ENCODE data around the gene WDR75. TPM values are rescaled to one million over a fixed set of nuclear protein-coding genes. Genes with fewer than 3 reads are reported as not detected.
"Not testable (repeated sequence)": the region's sequence is repeated elsewhere in the genome, so short reads cannot be mapped to it uniquely, and the experiment has no call there.

WDR75 gene
- total RNA-seq, 2 experiments from 2014 or later, result 82.1 to 82.3 TPM

GRCh38 chr2:189412330-189412953, 28.8 kb upstream of the WDR75 start:
- intact Hi-C loops (cut with DNase I, micrococcal nuclease), result loop anchor here (1.0 to 10.0 kb wide), 7 partner anchors 122 to 1918 kb away; no protein-coding TSS in a partner anchor
- no peaks in the 10 kb centered on the region for H3K36me3 Mint-ChIP-seq (ENCODE audit: low read depth)
- ChIA-PET CTCF (interaction anchor here (0.6 to 3.7 kb wide), 25 partner anchors 9 to 887 kb away, joined by 3 to 51 read pairs (median 4); no protein-coding TSS in a partner anchor), POLR2A (no interaction called here)
- no peak overlapping the region for H3K4me3 Mint-ChIP-seq
- peaks cover 14% of the 10 kb centered on the region for H3K4me1 Mint-ChIP-seq
- no peaks in the 10 kb centered on the region for H3K9me3 Mint-ChIP-seq (ENCODE audit: low read depth)
- ATAC-seq (no peak), DNase-seq (peak; percentile 63)
- no peak overlapping the region for H3K27ac Mint-ChIP-seq
- no peaks in the 10 kb centered on the region for H3K27me3 Mint-ChIP-seq

GRCh38 chr2:189413249-189413648, 28.0 kb upstream of the WDR75 start:
- Mint-ChIP-seq H3K27ac (no peak overlapping the region), H3K27me3 (no peaks in the 10 kb centered on the region), H3K4me3 (no peak overlapping the region), H3K9me3 (ENCODE audit: low read depth) (no peaks in the 10 kb centered on the region), H3K36me3 (ENCODE audit: low read depth) (no peaks in the 10 kb centered on the region), H3K4me1 (peaks cover 6% of the 10 kb centered on the region)
- intact Hi-C loops (cut with DNase I, micrococcal nuclease), result loop anchor here (2.0 to 10.0 kb wide), 4 partner anchors 122 to 1918 kb away; no protein-coding TSS in a partner anchor
- DNase-seq, result no peak
- no peak for ATAC-seq
- ChIA-PET POLR2A (no interaction called here), CTCF (interaction anchor here (0.6 to 3.7 kb wide), 9 partner anchors 10 to 337 kb away, joined by 3 to 51 read pairs (median 4); no protein-coding TSS in a partner anchor)

GRCh38 chr2:189421644-189422043, 19.6 kb upstream of the WDR75 start:
- Mint-ChIP-seq H3K27me3 (peaks cover 2% of the 10 kb centered on the region), H3K27ac (no peak overlapping the region), H3K9me3 (ENCODE audit: low read depth) (no peaks in the 10 kb centered on the region), H3K36me3 (ENCODE audit: low read depth) (no peaks in the 10 kb centered on the region), H3K4me3 (no peak overlapping the region), H3K4me1 (no peaks in the 10 kb centered on the region)
- ChIA-PET POLR2A (no interaction called here), CTCF (interaction anchor here (1.2 kb wide), 1 partner anchor 9 kb away, joined by 4 read pairs; no protein-coding TSS in a partner anchor)
- ATAC-seq (no peak), DNase-seq (no peak)
- intact Hi-C loops (cut with DNase I, micrococcal nuclease), result no loop called here

GRCh38 chr2:189424961-189425360, 16.3 kb upstream of the WDR75 start:
- CTCF ChIA-PET, result no interaction called here
- no peak overlapping the region for H3K27ac Mint-ChIP-seq
- H3K27me3 Mint-ChIP-seq, result peaks cover 2% of the 10 kb centered on the region
- no peaks in the 10 kb centered on the region for H3K9me3 Mint-ChIP-seq (ENCODE audit: low read depth)
- no peak for DNase-seq
- no peaks in the 10 kb centered on the region for H3K36me3 Mint-ChIP-seq (ENCODE audit: low read depth)
- POLR2A ChIA-PET, result no interaction called here
- intact Hi-C loops (cut with DNase I, micrococcal nuclease), result no loop called here
- H3K4me1 Mint-ChIP-seq, result no peaks in the 10 kb centered on the region
- no peak for ATAC-seq
- H3K4me3 Mint-ChIP-seq, result no peak overlapping the region

- no peak overlapping the region for H3K4me3 Mint-ChIP-seq
- CTCF ChIA-PET, result no interaction called here
- no peaks in the 10 kb centered on the region for H3K27me3 Mint-ChIP-seq
- DNase-seq (no peak), ATAC-seq (no peak)
- no peaks in the 10 kb centered on the region for H3K4me1 Mint-ChIP-seq
- H3K9me3 Mint-ChIP-seq (ENCODE audit: low read depth), result no peaks in the 10 kb centered on the region
- H3K27ac Mint-ChIP-seq, result no peak overlapping the region
- intact Hi-C loops (cut with DNase I, micrococcal nuclease), result no loop called here
- no peaks in the 10 kb centered on the region for H3K36me3 Mint-ChIP-seq (ENCODE audit: low read depth)
- POLR2A ChIA-PET, result no interaction called here
Measured at GRCh38 chr2:189425676-189426075, 15.6 kb upstream of the WDR75 start.

- ChIA-PET POLR2A (no interaction called here), CTCF (no interaction called here)
- H3K9me3 Mint-ChIP-seq (ENCODE audit: low read depth), result no peaks in the 10 kb centered on the region
- no peak overlapping the region for H3K27ac Mint-ChIP-seq
- no peak overlapping the region for H3K4me3 Mint-ChIP-seq
- no peaks in the 10 kb centered on the region for H3K4me1 Mint-ChIP-seq
- no peak for DNase-seq
- ATAC-seq, result no peak
- intact Hi-C loops (cut with DNase I, micrococcal nuclease), result no loop called here
- no peaks in the 10 kb centered on the region for H3K36me3 Mint-ChIP-seq (ENCODE audit: low read depth)
- no peaks in the 10 kb centered on the region for H3K27me3 Mint-ChIP-seq
Measured at GRCh38 chr2:189426886-189427285, 14.4 kb upstream of the WDR75 start.

GRCh38 chr2:189427872-189428271, 13.4 kb upstream of the WDR75 start:
- H3K4me3 Mint-ChIP-seq, result no peak overlapping the region
- H3K4me1 Mint-ChIP-seq, result no peaks in the 10 kb centered on the region
- intact Hi-C loops (cut with DNase I, micrococcal nuclease), result no loop called here
- POLR2A ChIA-PET, result no interaction called here
- no peaks in the 10 kb centered on the region for H3K27me3 Mint-ChIP-seq
- H3K27ac Mint-ChIP-seq, result no peak overlapping the region
- CTCF ChIA-PET, result interaction anchor here (1.1 kb wide), 1 partner anchor 9 kb away, joined by 4 read pairs; no protein-coding TSS in a partner anchor
- DNase-seq (no peak), ATAC-seq (no peak)
- no peaks in the 10 kb centered on the region for H3K9me3 Mint-ChIP-seq (ENCODE audit: low read depth)
- no peaks in the 10 kb centered on the region for H3K36me3 Mint-ChIP-seq (ENCODE audit: low read depth)

- ATAC-seq; H3K36me3 Mint-ChIP-seq (ENCODE audit: low read depth); H3K27ac Mint-ChIP-seq; H3K27me3 Mint-ChIP-seq; H3K4me3 Mint-ChIP-seq; H3K9me3 Mint-ChIP-seq (ENCODE audit: low read depth); CTCF ChIA-PET; intact Hi-C loops (cut with DNase I, micrococcal nuclease); DNase-seq; H3K4me1 Mint-ChIP-seq: not testable (repeated sequence)
- POLR2A ChIA-PET, result interaction anchor here (0.6 kb wide), 1 partner anchor 155 kb away, joined by 4 read pairs; no protein-coding TSS in a partner anchor
Measured at GRCh38 chr2:189430448-189430847, 10.8 kb upstream of the WDR75 start.

GRCh38 chr2:189435803-189436202, 5.5 kb upstream of the WDR75 start:
- H3K9me3 Mint-ChIP-seq (ENCODE audit: low read depth); H3K27me3 Mint-ChIP-seq; ATAC-seq; intact Hi-C loops (cut with DNase I, micrococcal nuclease); POLR2A ChIA-PET; DNase-seq; H3K4me3 Mint-ChIP-seq; H3K27ac Mint-ChIP-seq; CTCF ChIA-PET; H3K36me3 Mint-ChIP-seq (ENCODE audit: low read depth): not testable (repeated sequence)
- H3K4me1 Mint-ChIP-seq, result peaks cover 12% of the 10 kb centered on the region

GRCh38 chr2:189437926-189438325, 3.3 kb upstream of the WDR75 start:
- Mint-ChIP-seq H3K27ac (no peak overlapping the region), H3K36me3 (ENCODE audit: low read depth) (peaks cover 5% of the 10 kb centered on the region), H3K4me3 (no peak overlapping the region), H3K9me3 (ENCODE audit: low read depth) (no peaks in the 10 kb centered on the region), H3K4me1 (peaks cover 15% of the 10 kb centered on the region), H3K27me3 (no peaks in the 10 kb centered on the region)
- intact Hi-C loops (cut with DNase I, micrococcal nuclease), result no loop called here
- CTCF ChIA-PET, result interaction anchor here (0.6 kb wide), 1 partner anchor 321 kb away, joined by 3 read pairs; no protein-coding TSS in a partner anchor
- ATAC-seq (no peak), DNase-seq (no peak)
- POLR2A ChIA-PET, result no interaction called here

- intact Hi-C loops (cut with DNase I, micrococcal nuclease), result no loop called here
- no peaks in the 10 kb centered on the region for H3K9me3 Mint-ChIP-seq (ENCODE audit: low read depth)
- CTCF ChIA-PET, result interaction anchor here (1.7 kb wide), 1 partner anchor 345 kb away, joined by 4 read pairs; no protein-coding TSS in a partner anchor
- H3K4me3 Mint-ChIP-seq, result no peak overlapping the region
- H3K27ac Mint-ChIP-seq, result no peak overlapping the region
- H3K36me3 Mint-ChIP-seq (ENCODE audit: low read depth), result peaks cover 5% of the 10 kb centered on the region
- H3K4me1 Mint-ChIP-seq, result peaks cover 15% of the 10 kb centered on the region
- POLR2A ChIA-PET, result no interaction called here
- ATAC-seq, result no peak
- no peaks in the 10 kb centered on the region for H3K27me3 Mint-ChIP-seq
- DNase-seq, result no peak
Measured at GRCh38 chr2:189439342-189439741, 1.9 kb upstream of the WDR75 start.

- ATAC-seq (peak; percentile 13), DNase-seq (no peak)
- Mint-ChIP-seq H3K36me3 (ENCODE audit: low read depth) (peaks cover 5% of the 10 kb centered on the region), H3K4me1 (peaks cover 15% of the 10 kb centered on the region), H3K4me3 (no peak overlapping the region), H3K27ac (peak overlapping the region; percentile 99), H3K9me3 (ENCODE audit: low read depth) (no peaks in the 10 kb centered on the region), H3K27me3 (no peaks in the 10 kb centered on the region)
- ChIA-PET POLR2A (interaction anchor here (1.0 kb wide), 1 partner anchor 221 kb away, joined by 3 read pairs; no protein-coding TSS in a partner anchor), CTCF (interaction anchor here (0.9 to 1.7 kb wide), 4 partner anchors 24 to 346 kb away, joined by 3 to 5 read pairs (median 4); partner anchors contain the start of gene ASNSD1)
- intact Hi-C loops (cut with DNase I, micrococcal nuclease), result loop anchor here (2.0 to 10.0 kb wide), 8 partner anchors 136 to 1856 kb away; partner anchors contain the start of genes MFSD6 (in 1 of the 2), NEMP2 (in 1 of the 2), ORMDL1 (in 1 of the 2) and PMS1 (in 1 of the 2)
Measured at GRCh38 chr2:189440644-189440946, 679 bp upstream of the WDR75 start.
